ENCODE results near the gene RNASE13. TPM values are rescaled to one million over a fixed set of nuclear protein-coding genes. Genes with fewer than 3 reads are reported as not detected.

Gene RNASE13
- total RNA-seq, 1 experiment from 2014 or later: not detected

GRCh38 chr14:21020977-21021545, 13.5 kb downstream of the RNASE13 start (continued):
- no peak for TF ChIP-seq ZNF281 (CRISPR knock-in tag; IDR thresholded peaks at IDR 0.05)
- no peak for TF ChIP-seq ELF4 (CRISPR knock-in tag; IDR thresholded peaks at IDR 0.05; ENCODE audit: low read depth)
- no peak for TF ChIP-seq USF2 (CRISPR knock-in tag; IDR thresholded peaks at IDR 0.05)
- no peak for TF ChIP-seq CTCF (IDR thresholded peaks at IDR 0.05)
- no peak for TF ChIP-seq CDX4 (CRISPR knock-in tag; IDR thresholded peaks at IDR 0.05; ENCODE audit: borderline replicate concordance)
- no peak for TF ChIP-seq NFYB (CRISPR knock-in tag; conservative IDR thresholded peaks at IDR 0.05; ENCODE audit: low read depth)
- TF ChIP-seq ZNF263 (CRISPR knock-in tag; IDR thresholded peaks at IDR 0.05; ENCODE audit: low read depth): no peak
- no peak for TF ChIP-seq TEAD1 (CRISPR knock-in tag; IDR thresholded peaks at IDR 0.05)

GRCh38 chr14:21019366-21019765, 15.2 kb downstream of the RNASE13 start:
- H3K27ac Mint-ChIP-seq: no peak overlapping the region
- peaks cover 31% of the 10 kb centered on the region for H3K4me1 Mint-ChIP-seq
- peaks cover 24% of the 10 kb centered on the region for H3K27me3 Mint-ChIP-seq (ENCODE audit: low read depth)
- DNase-seq (ENCODE audit: low spot score): no peak
- ChIA-PET CTCF (interaction anchor here (1.8 to 3.0 kb wide), 2 partner anchors 20 to 48 kb away, joined by 5 to 17 read pairs; no protein-coding TSS in a partner anchor), POLR2A (no interaction called here)
- peaks cover 6% of the 10 kb centered on the region; the same call in 1 of the 2 replicates for H3K36me3 Mint-ChIP-seq
- H3K9me3 Mint-ChIP-seq: no peaks in the 10 kb centered on the region
- no peak for ATAC-seq
- H3K4me3 Mint-ChIP-seq: no peak overlapping the region
- TF ChIP-seq GRHL2 (CRISPR knock-in tag; IDR thresholded peaks at IDR 0.05; ENCODE audit: insufficient replicate concordance, severe bottlenecking) (no peak), CDX4 (CRISPR knock-in tag; IDR thresholded peaks at IDR 0.05; ENCODE audit: borderline replicate concordance) (no peak), FOXP4 (CRISPR knock-in tag; IDR thresholded peaks at IDR 0.05) (no peak), SMAD4 (CRISPR knock-in tag; IDR thresholded peaks at IDR 0.05) (no peak), NR1H2 (CRISPR knock-in tag; IDR thresholded peaks at IDR 0.05) (no peak), OVOL2 (CRISPR knock-in tag; IDR thresholded peaks at IDR 0.05; ENCODE audit: borderline replicate concordance) (no peak), RORB (CRISPR knock-in tag; IDR thresholded peaks at IDR 0.05) (no peak), USF1 (CRISPR knock-in tag; IDR thresholded peaks at IDR 0.05) (no peak), PRRX2 (CRISPR knock-in tag; IDR thresholded peaks at IDR 0.05) (no peak), ZNF512 (CRISPR knock-in tag; IDR thresholded peaks at IDR 0.05; ENCODE audit: borderline replicate concordance) (no peak), MAX (CRISPR knock-in tag; IDR thresholded peaks at IDR 0.05) (no peak), TP53 (CRISPR knock-in tag; IDR thresholded peaks at IDR 0.05) (no peak)
